Heart right ventricle (tissue), 16 donors: ENCODE results near the gene VIPR2. TPM values are rescaled to one million over a fixed set of nuclear protein-coding genes. Genes with fewer than 3 reads are reported as not detected.

Source experiments
- ATAC-seq, 8 donors: fragments of 200-7000 bp; cut with Tn5 transposase; one replicate each; pipeline ENCODE4 v1.9.1; 2020; ENCODE audit warnings: mild to moderate bottlenecking in 8 of 8, moderate library complexity in 8 of 8, moderate number of reproducible peaks in 1 of 8
- DNase-seq, 2 donors: peaks; one replicate each; pipeline ENCODE4 v3.0.0-alpha.2; 2020
- H3K27ac ChIP-seq, 10 donors: fragments of 200-600 bp; sonication (generic) in 2 of 10; one replicate each; pipeline versions ENCODE4 v1.5.0 to v1.8.0; 2020 to 2022; ENCODE audit warnings: mild to moderate bottlenecking in 3 of 10
- H3K27me3 ChIP-seq, 7 donors: fragments of 200-600 bp; one replicate each; pipeline ENCODE4 v1.8.0; 2021 to 2022; ENCODE audit warnings: mild to moderate bottlenecking in 2 of 7
- H3K36me3 ChIP-seq, 9 donors: fragments of 200-600 bp; sonication (generic) in 1 of 9; one replicate each; pipeline versions ENCODE4 v1.5.0 to v1.8.0; 2020 to 2022; ENCODE audit warnings: mild to moderate bottlenecking in 2 of 9
- H3K4me1 ChIP-seq, 9 donors: fragments of 200-600 bp; sonication (generic) in 1 of 9; one replicate each; pipeline versions ENCODE4 v1.5.0 to v1.8.0; 2020 to 2022; ENCODE audit warnings: mild to moderate bottlenecking in 4 of 9
- H3K4me3 ChIP-seq, 10 donors: fragments of 200-600 bp; sonication (generic) in 2 of 10; one replicate each; pipeline versions ENCODE4 v1.5.0 to v1.8.0; 2020 to 2022; ENCODE audit warnings: mild to moderate bottlenecking in 7 of 10, moderate library complexity in 2 of 10
- H3K9me3 ChIP-seq, 11 donors: fragments of 200-600 bp in 10 of 11; sonication (generic) in 2 of 11; one replicate each; pipeline versions ENCODE4 v1.5.0 to v1.8.0; 2013 to 2022; ENCODE audit warnings: mild to moderate bottlenecking in 2 of 11, control low read depth in 1 of 11, moderate library complexity in 1 of 11
- CTCF ChIP-seq, 9 donors: fragments of 200-600 bp; sonication (generic) in 2 of 9; IDR thresholded peaks; one replicate each; pipeline versions ENCODE4 v1.5.0 to v1.8.0; 2021 to 2022; ENCODE audit warnings: antibody characterized with exemption in 9 of 9, mild to moderate bottlenecking in 5 of 9, moderate library complexity in 1 of 9
- WGBS, 2 donors: extraction: QIAGEN DNeasy Blood & Tissue Kit; methylation state at CpG; one replicate each; pipeline ENCODE4 v1.1.7; 2013; ENCODE audit warnings: inconsistent platforms in 1 of 2; 5-methylcytosine and 5-hydroxymethylcytosine counted together
- intact Hi-C, 10 donors: fragments of 100-400 bp; cut with DNase I; formaldehyde crosslinking; loops; one replicate each; pipeline versions ENCODE4 v1.11.1 to v1.14.2; 2022
- polyA plus RNA-seq, 2 donors: library from polyadenylated mRNA; stranded (reverse); fragments of 200-250 nt; gene quantifications; one replicate each; pipeline ENCODE4 v1.2.3, GENCODE V29; 2013
- total RNA-seq, 10 donors: library from RNA; stranded (reverse); fragmentation: NEBNext Ultra II Directional in 3 of 10; extraction: Animal tissue kit (Norgen Biotek cat#: 25700) in 3 of 10; gene quantifications; one replicate each; pipeline versions ENCODE4 v1.2.1 to v1.2.4, GENCODE V29; 2021 to 2023
- donor health status: Arrhythmogenic right ventricular cardiomyopathy.
- donor health status: ischemic (EF 13 %, LVEDD 7.1; RV severe dilation, severe dysfunction).
- donor health status: healthy with polysubstance abuse.
- donor health status: DM: no; HTN: yes; CAD: no.
- donor health status: DM: no; HTN: no; CAD: no.
- donor health status: ischemic (EF 25% LVEDD 6.9; RV normal size, moderate dysfunction).
- donor health status: ischemic (EF 25% LVEDD 5.7; RV mildly dilated, moderate dysfunction).
- donor health status: healthy.
- donor health status: DM: yes; HTN: yes; CAD: no.
- donor health status: Ischemic cardiomyopathy.
- donor health status: ischemic (EF 35%, LVEDD 5.7; RV mildly dilated, moderate dysfunction).
- donor health status: nonischemic (EF 11% LVEDD 7.7; RV severe dilation, severe dysfunction).
- donor health status: DM: yes; HTN: yes; CAD: no.
- donor health status: PGD.
- donor health status: ischemic (EF 29% LVEDD 5.4; RV normal size, mild dysfunction).
- donor health status: nonischemic (EF 23%, LVEDD 6.1; RV moderate dilation, normal function).

VIPR2 gene
- total and polyA plus RNA-seq, 12 donors = 3.0 to 30.6 (median 19.1) TPM

- 83 to 89% methylated on average over 9 of the region's 9 CpGs for WGBS, 2 donors
- H3K27ac ChIP-seq = no peak overlapping the region
- H3K4me3 ChIP-seq = no peak overlapping the region
- intact Hi-C loops = no loop called here
- DNase-seq = no peak
- no peaks in the 10 kb centered on the region for H3K4me1 ChIP-seq
- H3K36me3 ChIP-seq = no peaks in the 10 kb centered on the region
- H3K9me3 ChIP-seq = no peaks in the 10 kb centered on the region
- no peak for ATAC-seq
- no peak for TF ChIP-seq CTCF (IDR thresholded peaks at IDR 0.05)
- peaks cover 0 to 8% (median 0%) of the 10 kb centered on the region in 7 donors for H3K27me3 ChIP-seq
These were observed 8.8 kb upstream of the VIPR2 start for GRCh38 chr7:159153511-159153910.

- TF ChIP-seq CTCF (IDR thresholded peaks at IDR 0.05) = peak in 1 of 9 donors; percentile 9
- 78 to 81% methylated on average over 13 of the region's 13 CpGs for WGBS, 2 donors
- Histone ChIP-seq H3K4me1 (no peaks in the 10 kb centered on the region), H3K9me3 (no peaks in the 10 kb centered on the region), H3K4me3 (no peak overlapping the region), H3K36me3 (no peaks in the 10 kb centered on the region), H3K27ac (no peak overlapping the region), H3K27me3 (peaks cover 0 to 6% (median 0%) of the 10 kb centered on the region in 7 donors)
- no peak for ATAC-seq
- intact Hi-C loops = no loop called here
- no peak for DNase-seq
These were observed 8.1 kb upstream of the VIPR2 start for GRCh38 chr7:159152816-159153215.

GRCh38 chr7:159151231-159151630 is 6.6 kb upstream of the VIPR2 start:
- intact Hi-C loops = no loop called here
- 87 to 88% methylated on average over 8 of the region's 8 CpGs for WGBS, 2 donors
- Histone ChIP-seq H3K27me3 (peaks cover 0 to 6% (median 0%) of the 10 kb centered on the region in 7 donors), H3K4me3 (no peak overlapping the region), H3K9me3 (no peaks in the 10 kb centered on the region), H3K27ac (no peak overlapping the region), H3K4me1 (no peaks in the 10 kb centered on the region), H3K36me3 (no peaks in the 10 kb centered on the region)
- no peak for TF ChIP-seq CTCF (IDR thresholded peaks at IDR 0.05)
- no peak for DNase-seq
- no peak for ATAC-seq

GRCh38 chr7:159149488-159149887 is 4.8 kb upstream of the VIPR2 start:
- intact Hi-C loops = loop anchor here in 4 of 10 donors (5.0 to 10.0 kb wide), 3 partner anchors 52 to 135 kb away; no protein-coding TSS in a partner anchor
- Histone ChIP-seq H3K36me3 (no peaks in the 10 kb centered on the region), H3K4me3 (no peak overlapping the region), H3K9me3 (no peaks in the 10 kb centered on the region), H3K4me1 (peaks cover 0 to 8% (median 4%) of the 10 kb centered on the region in 9 donors), H3K27me3 (peaks cover 0 to 21% (median 7%) of the 10 kb centered on the region in 7 donors), H3K27ac (no peak overlapping the region)
- WGBS, 2 donors = 85 to 90% methylated on average over 8 of the region's 8 CpGs
- ATAC-seq (no peak), DNase-seq (no peak)
- TF ChIP-seq CTCF (IDR thresholded peaks at IDR 0.05) = no peak
